ENCODE data around the gene USP36. TPM values are rescaled to one million over a fixed set of nuclear protein-coding genes. Genes with fewer than 3 reads are reported as not detected.

Gene USP36
- polyA plus RNA-seq, 1 experiment: 18.3 TPM

GRCh38 chr17:78766743-78767294 lies 73.8 kb downstream of the USP36 start:
- no peak for DNase-seq (ENCODE audit: low read depth, low spot score)
- H3K27ac ChIP-seq (ENCODE audit: low read depth, low read length): no peak overlapping the region
- no peaks in the 10 kb centered on the region for H3K9me3 ChIP-seq (ENCODE audit: control insufficient read depth, insufficient read depth, low read length)
- POLR2A ChIA-PET: no interaction called here
- TF ChIP-seq CTCF (IDR thresholded peaks at IDR 0.05; ENCODE audit: low read depth, low read length): no peak
- no peak overlapping the region for H3K4me3 ChIP-seq (ENCODE audit: low read depth, low read length)
- H3K27me3 ChIP-seq (ENCODE audit: control insufficient read depth, insufficient read depth, low read length): no peaks in the 10 kb centered on the region
- CTCF ChIA-PET: no interaction called here

GRCh38 chr17:78766225-78766624 lies 74.4 kb downstream of the USP36 start:
- ChIA-PET CTCF (no interaction called here), POLR2A (interaction anchor here (0.7 kb wide), 1 partner anchor 15 kb away, joined by 5 read pairs; no protein-coding TSS in a partner anchor)
- DNase-seq (ENCODE audit: low read depth, low spot score): no peak
- Histone ChIP-seq H3K27me3 (ENCODE audit: control insufficient read depth, insufficient read depth, low read length) (no peaks in the 10 kb centered on the region), H3K4me3 (ENCODE audit: low read depth, low read length) (no peak overlapping the region), H3K9me3 (ENCODE audit: control insufficient read depth, insufficient read depth, low read length) (no peaks in the 10 kb centered on the region), H3K27ac (ENCODE audit: low read depth, low read length) (no peak overlapping the region)
- no peak for TF ChIP-seq CTCF (IDR thresholded peaks at IDR 0.05; ENCODE audit: low read depth, low read length)

- H3K4me3 ChIP-seq (ENCODE audit: low read depth, low read length): no peak overlapping the region
- ChIA-PET CTCF (no interaction called here), POLR2A (interaction anchor here (0.7 kb wide), 2 partner anchors 16 to 165 kb away, joined by 3 to 5 read pairs; no protein-coding TSS in a partner anchor)
- H3K27me3 ChIP-seq (ENCODE audit: control insufficient read depth, insufficient read depth, low read length): no peaks in the 10 kb centered on the region
- H3K9me3 ChIP-seq (ENCODE audit: control insufficient read depth, insufficient read depth, low read length): no peaks in the 10 kb centered on the region
- no peak for DNase-seq (ENCODE audit: low read depth, low spot score)
- no peak overlapping the region for H3K27ac ChIP-seq (ENCODE audit: low read depth, low read length)
- no peak for TF ChIP-seq CTCF (IDR thresholded peaks at IDR 0.05; ENCODE audit: low read depth, low read length)
Observed at GRCh38 chr17:78765821-78766220, 74.8 kb downstream of the USP36 start.

- H3K4me3 ChIP-seq (ENCODE audit: low read depth, low read length): no peak overlapping the region
- DNase-seq (ENCODE audit: low read depth, low spot score): no peak
- no peaks in the 10 kb centered on the region for H3K9me3 ChIP-seq (ENCODE audit: control insufficient read depth, insufficient read depth, low read length)
- no peak overlapping the region for H3K27ac ChIP-seq (ENCODE audit: low read depth, low read length)
- CTCF ChIA-PET: no interaction called here
- no peak for TF ChIP-seq CTCF (IDR thresholded peaks at IDR 0.05; ENCODE audit: low read depth, low read length)
- H3K27me3 ChIP-seq (ENCODE audit: control insufficient read depth, insufficient read depth, low read length): no peaks in the 10 kb centered on the region
- POLR2A ChIA-PET: interaction anchor here (0.6 kb wide), 1 partner anchor 477 kb away, joined by 6 read pairs; no protein-coding TSS in a partner anchor
Observed at GRCh38 chr17:78764871-78765270, 75.7 kb downstream of the USP36 start.

GRCh38 chr17:78763561-78763960 lies 77.1 kb downstream of the USP36 start:
- CTCF ChIA-PET: no interaction called here

More at GRCh38 chr17:78763561-78763960, 77.1 kb downstream of the USP36 start:
- H3K27ac ChIP-seq (ENCODE audit: low read depth, low read length): no peak overlapping the region
- H3K4me3 ChIP-seq (ENCODE audit: low read depth, low read length): no peak overlapping the region
- no peak for DNase-seq (ENCODE audit: low read depth, low spot score)
- no peak for TF ChIP-seq CTCF (IDR thresholded peaks at IDR 0.05; ENCODE audit: low read depth, low read length)
- H3K27me3 ChIP-seq (ENCODE audit: control insufficient read depth, insufficient read depth, low read length): no peaks in the 10 kb centered on the region
- no peaks in the 10 kb centered on the region for H3K9me3 ChIP-seq (ENCODE audit: control insufficient read depth, insufficient read depth, low read length)
- POLR2A ChIA-PET: no interaction called here
